Measurements from ENCODE around the gene ATP8B2.

ATP8B2 gene

GRCh38 chr1:154351363-154352068, 26.2 kb downstream of the ATP8B2 start:
- Histone ChIP-seq H3K27ac (peak overlapping the region in 1 of 2 donors; percentile 38), H3K4me3 (no peak overlapping the region)
- DNase-seq (ENCODE audit: low spot score) = no peak
- no peak for TF ChIP-seq CTCF (IDR thresholded peaks at IDR 0.05)

DNA sequence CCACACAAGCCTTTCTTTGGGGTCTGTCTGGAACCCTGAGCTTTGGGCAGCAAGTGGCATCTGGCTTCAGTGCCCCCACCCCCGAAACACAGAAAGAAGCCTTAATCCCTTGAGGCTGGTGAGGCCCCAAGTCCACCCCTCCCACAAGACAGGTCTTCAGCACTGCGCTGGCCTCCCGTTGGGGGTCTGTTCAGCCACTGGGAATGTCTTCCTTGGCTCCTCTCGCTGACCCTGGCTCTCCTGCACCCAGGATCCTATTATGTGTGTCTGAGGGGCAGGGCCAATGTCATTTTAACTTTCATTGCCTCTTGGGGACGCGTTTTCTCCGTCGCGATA, 26.9 kb downstream of the ATP8B2 start:
- H3K4me3 ChIP-seq = peak overlapping the region; percentile 70
- DNase-seq (ENCODE audit: low spot score) = no peak
- no peak for TF ChIP-seq CTCF (IDR thresholded peaks at IDR 0.05)
- peak overlapping the region; percentile 54 to 89 for H3K27ac ChIP-seq

- no peak for TF ChIP-seq CTCF (IDR thresholded peaks at IDR 0.05)
- peak; percentile 86 for DNase-seq (ENCODE audit: low spot score)
- Histone ChIP-seq H3K4me3 (peak overlapping the region; percentile 70), H3K27ac (peak overlapping the region; percentile 54 to 89)
These were observed 27.5 kb downstream of the ATP8B2 start for GRCh38 chr1:154352581-154353459.

- DNase-seq (ENCODE audit: low spot score) = no peak
- peak overlapping the region; percentile 54 to 89 for H3K27ac ChIP-seq
- peak overlapping the region; percentile 70 for H3K4me3 ChIP-seq
- TF ChIP-seq CTCF (IDR thresholded peaks at IDR 0.05) = no peak
These were observed 28.2 kb downstream of the ATP8B2 start for GRCh38 chr1:154353460-154353904.

DNA sequence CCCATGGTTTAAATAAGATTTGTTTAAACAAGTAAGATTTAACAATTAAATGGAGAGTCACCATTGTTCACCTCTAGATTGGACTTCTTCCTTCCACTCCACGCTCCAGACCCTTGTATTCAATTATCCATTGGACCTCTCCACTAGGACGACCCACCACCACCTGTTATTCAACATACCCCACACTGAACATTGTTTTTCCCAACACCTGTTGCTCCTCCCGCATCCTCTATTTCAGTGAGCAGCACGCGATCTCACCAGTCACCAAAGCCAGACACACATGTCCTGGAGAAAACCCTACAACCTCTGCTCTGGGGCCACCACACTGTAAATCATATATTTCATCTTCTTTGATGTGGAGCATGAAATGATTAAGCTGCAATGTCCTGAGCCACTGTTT, 28.6 kb downstream of the ATP8B2 start:
- TF ChIP-seq CTCF (IDR thresholded peaks at IDR 0.05) = no peak
- no peak for DNase-seq (ENCODE audit: low spot score)
- H3K27ac ChIP-seq = no peak overlapping the region
- H3K4me3 ChIP-seq = no peak overlapping the region

DNA sequence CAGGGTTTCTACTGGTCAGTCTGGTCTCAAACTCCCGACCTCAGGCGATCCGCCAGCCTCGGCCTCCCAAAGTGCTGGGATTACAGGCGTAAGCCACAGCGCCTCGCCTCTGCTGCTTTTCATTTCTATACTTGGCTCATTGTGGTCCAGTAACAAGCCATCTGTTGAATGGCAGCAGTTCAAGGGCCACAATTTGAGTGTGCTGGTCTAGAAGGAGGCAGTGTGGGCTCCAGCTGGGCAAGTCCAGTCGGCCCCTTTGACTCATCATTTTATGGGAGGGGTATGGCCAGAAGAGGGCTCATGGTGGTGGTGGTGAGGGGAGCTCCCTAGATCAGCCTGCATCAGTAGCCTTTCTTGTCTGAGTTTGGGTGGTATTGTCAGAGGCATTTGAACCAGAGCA, 33.2 kb downstream of the ATP8B2 start:
- Histone ChIP-seq H3K4me3 (no peak overlapping the region), H3K27ac (no peak overlapping the region)
- no peak for TF ChIP-seq CTCF (IDR thresholded peaks at IDR 0.05)
- no peak for DNase-seq (ENCODE audit: low spot score)

All from coronary artery (tissue), 2 donors.